Neural cell (in vitro differentiated cells): ENCODE measurements around the gene STARD9. TPM values are rescaled to one million over a fixed set of nuclear protein-coding genes. Genes with fewer than 3 reads are reported as not detected.

Experiments used
- H2AFZ ChIP-seq: fragments of 200-600, 300-800 bp; sonication (generic), shearing (Covaris generic); 2 replicates; pipeline ENCODE4 v1.6.0; 2014; ENCODE audit warnings: low read depth, mild to moderate bottlenecking, antibody characterized with exemption, low read length, moderate library complexity
- H3F3A ChIP-seq: fragments of 200-600 bp; shearing (Covaris generic); 2 replicates; pipeline ENCODE4 v1.6.1; 2016; ENCODE audit warnings: mild to moderate bottlenecking, moderate library complexity, mixed read lengths, antibody characterized with exemption, low read length; ENCODE audit not compliant: insufficient read depth, poor library complexity, severe bottlenecking
- H3K27ac ChIP-seq: fragments of 200-600, 300-800 bp; sonication (generic), shearing (Covaris generic); 2 replicates; pipeline ENCODE4 v1.5.1; 2014; ENCODE audit warnings: mild to moderate bottlenecking, low read length, moderate library complexity
- H3K27me3 ChIP-seq: fragments of 300-800, 200-600 bp; sonication (generic), shearing (Covaris generic); 2 replicates; pipeline ENCODE4 v1.6.0; 2014; ENCODE audit warnings: mild to moderate bottlenecking, low read depth, low read length, moderate library complexity; ENCODE audit not compliant: insufficient read depth
- H3K36me3 ChIP-seq: fragments of 300-800, 200-600 bp; sonication (generic), shearing (Covaris generic); 2 replicates; pipeline ENCODE4 v1.5.1; 2014; ENCODE audit warnings: mild to moderate bottlenecking, antibody characterized with exemption, low read length, moderate library complexity; ENCODE audit not compliant: insufficient read depth
- H3K4me2 ChIP-seq: fragments of 300-800, 200-600 bp; sonication (generic), shearing (Covaris generic); 2 replicates; pipeline ENCODE4 v1.6.0; 2014; ENCODE audit warnings: mild to moderate bottlenecking, low read length
- H3K4me3 ChIP-seq: fragments of 300-800, 200-600 bp; sonication (generic), shearing (Covaris generic); 2 replicates; pipeline ENCODE4 v1.5.1; 2014; ENCODE audit warnings: mild to moderate bottlenecking, low read length, moderate library complexity
- H3K79me2 ChIP-seq: fragments of 200-600 bp; shearing (Covaris generic); replicated peaks from 2 replicates; pipeline ENCODE4 v1.6.0; 2014; ENCODE audit warnings: mild to moderate bottlenecking, low read length, moderate library complexity; ENCODE audit not compliant: insufficient read depth
- H3K9ac ChIP-seq: fragments of 300-800, 200-600 bp; sonication (generic), shearing (Covaris generic); 2 replicates; pipeline ENCODE4 v1.6.1; 2016; ENCODE audit warnings: mild to moderate bottlenecking, low read length, mixed read lengths
- H3K9me2 ChIP-seq: fragments of 200-600 bp; shearing (Covaris generic); 2 replicates; pipeline ENCODE4 v1.6.1; 2016; ENCODE audit warnings: mild to moderate bottlenecking, low read length, mixed read lengths; ENCODE audit not compliant: insufficient read depth
- H3K9me3 ChIP-seq: fragments of 200-600, 300-800 bp; sonication (generic), shearing (Covaris generic); 2 replicates; pipeline ENCODE4 v1.6.1; 2016; ENCODE audit warnings: mild to moderate bottlenecking, mixed run types, low read length, moderate library complexity, mixed read lengths
- H4K20me1 ChIP-seq: fragments of 200-600 bp; shearing (Covaris generic); 2 replicates; pipeline ENCODE4 v1.6.1; 2016; ENCODE audit warnings: mild to moderate bottlenecking, mixed run types; ENCODE audit not compliant: insufficient read depth
- CTCF ChIP-seq: fragments of 450-650 bp; IDR thresholded peaks from 2 replicates; pipeline ENCODE4 v1.5.1; 2014; ENCODE audit warnings: antibody characterized with exemption, mild to moderate bottlenecking, moderate library complexity; ENCODE audit not compliant: poor library complexity, severe bottlenecking
- EP300 ChIP-seq: fragments of 450-650 bp; conservative IDR thresholded peaks from 2 replicates; pipeline ENCODE4 v1.6.1; 2014; ENCODE audit warnings: antibody characterized with exemption, mild to moderate bottlenecking, moderate library complexity; ENCODE audit not compliant: poor library complexity, severe bottlenecking
- EZH2 ChIP-seq: fragments of 200-600, 300-800 bp; shearing (Covaris generic), sonication (generic); IDR thresholded peaks from 2 replicates; pipeline ENCODE4 v1.6.1; 2014; ENCODE audit warnings: antibody characterized with exemption, low read length, borderline replicate concordance, mild to moderate bottlenecking; ENCODE audit not compliant: insufficient read depth, poor library complexity, severe bottlenecking
- MXI1 ChIP-seq: fragments of 450-650 bp; conservative IDR thresholded peaks from 2 replicates; pipeline ENCODE4 v1.6.1; 2014; ENCODE audit warnings: antibody characterized with exemption, mild to moderate bottlenecking; ENCODE audit not compliant: poor library complexity, severe bottlenecking
- POLR2AphosphoS5 ChIP-seq: IDR thresholded peaks from 2 replicates; pipeline ENCODE4 v1.6.1; 2012
- RAD21 ChIP-seq: fragments of 450-650 bp; conservative IDR thresholded peaks from 2 replicates; pipeline ENCODE4 v1.6.1; 2014; ENCODE audit warnings: antibody characterized with exemption, mild to moderate bottlenecking, moderate library complexity
- REST ChIP-seq: IDR thresholded peaks from 2 replicates; pipeline ENCODE4 v1.6.1; 2012; ENCODE audit warnings: borderline replicate concordance
- SMC3 ChIP-seq: fragments of 450-650 bp; conservative IDR thresholded peaks from 2 replicates; pipeline ENCODE4 v1.6.1; 2014; ENCODE audit warnings: antibody characterized with exemption, mild to moderate bottlenecking, moderate library complexity; ENCODE audit not compliant: poor library complexity
- TAF1 ChIP-seq: IDR thresholded peaks from 2 replicates; pipeline ENCODE4 v1.6.1; 2012; ENCODE audit warnings: low read depth
- polyA plus RNA-seq: library from polyadenylated mRNA; depleted of rRNA; stranded (reverse); fragments of >200 nt; gene quantifications from 2 replicates; pipeline ENCODE4 v1.2.3, GENCODE V29; 2014

STARD9 gene
- polyA plus RNA-seq, 1 donor from 2014 or later, result 6.4 TPM

- H3K9ac ChIP-seq, result peak overlapping the region; percentile 82
Measured at GRCh38 chr15:42737529-42738328, 162.3 kb downstream of the STARD9 start.

DNA sequence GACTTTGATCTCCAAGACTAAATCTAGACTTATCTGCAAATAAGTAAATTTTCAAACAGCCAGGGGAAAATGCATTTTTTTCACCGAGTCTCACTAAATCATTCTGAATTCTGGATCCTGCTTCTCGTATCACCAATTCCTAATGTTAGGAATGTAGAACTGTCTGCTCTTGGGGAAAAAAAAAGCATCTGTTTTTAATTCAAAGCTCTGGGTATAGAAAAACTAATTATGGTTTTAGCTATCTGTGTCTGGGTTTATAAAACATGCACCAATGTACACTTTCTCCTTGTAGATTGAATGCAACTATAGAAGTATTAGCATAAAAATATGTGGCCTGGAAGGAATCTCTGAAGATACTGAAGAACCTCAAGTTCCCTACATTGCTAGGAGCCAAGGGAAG is 166.3 kb downstream of the STARD9 start:
- Histone ChIP-seq H3K79me2 (peaks cover 2% of the 10 kb centered on the region), H3K27ac (no peak overlapping the region), H3K36me3 (no peaks in the 10 kb centered on the region), H3K27me3 (no peaks in the 10 kb centered on the region), H2AFZ (no peak overlapping the region), H3K4me3 (no peak overlapping the region), H3K9me2 (no peaks in the 10 kb centered on the region), H3F3A (no peaks in the 10 kb centered on the region), H3K4me2 (no peak overlapping the region), H4K20me1 (no peaks in the 10 kb centered on the region), H3K9ac (no peak overlapping the region), H3K9me3 (no peaks in the 10 kb centered on the region)
- TF ChIP-seq POLR2AphosphoS5 (no peak), CTCF (no peak), SMC3 (no peak), EP300 (no peak), TAF1 (no peak), EZH2 (no peak)

More at GRCh38 chr15:42737529-42738328, 162.3 kb downstream of the STARD9 start:
- no peaks in the 10 kb centered on the region for H3K9me2 ChIP-seq
- H4K20me1 ChIP-seq, result no peaks in the 10 kb centered on the region
- H3K27me3 ChIP-seq, result no peaks in the 10 kb centered on the region
- peak overlapping the region; percentile 69 for H3K4me2 ChIP-seq
- peak overlapping the region; percentile 96 for H2AFZ ChIP-seq
- no peaks in the 10 kb centered on the region for H3F3A ChIP-seq
- TF ChIP-seq TAF1 (no peak), POLR2AphosphoS5 (no peak), REST (no peak), EP300 (no peak), RAD21 (no peak), SMC3 (no peak), MXI1 (no peak), CTCF (no peak), EZH2 (no peak)
- peak overlapping the region; percentile 80 for H3K4me3 ChIP-seq
- H3K36me3 ChIP-seq, result no peaks in the 10 kb centered on the region
- peak overlapping the region; percentile 76 for H3K27ac ChIP-seq
- H3K9me3 ChIP-seq, result no peaks in the 10 kb centered on the region
- H3K79me2 ChIP-seq, result peaks cover 8% of the 10 kb centered on the region
